Measurements from ENCODE around the gene XG.
"Not testable (repeated sequence)": the region's sequence is repeated elsewhere in the genome, so short reads cannot be mapped to it uniquely, and the experiment has no call there.

XG gene

GRCh38 chrX:2781698-2782097, 29.9 kb downstream of the XG start:
- no peak for DNase-seq

GRCh38 chrX:2782171-2782570, 30.3 kb downstream of the XG start:
- no peak for DNase-seq

GRCh38 chrX:2782778-2783177, 30.9 kb downstream of the XG start:
- no peak for DNase-seq

GRCh38 chrX:2784026-2784425, 32.2 kb downstream of the XG start:
- DNase-seq: no peak

- no peak for DNase-seq
Observed at GRCh38 chrX:2785538-2785937, 33.7 kb downstream of the XG start.

GRCh38 chrX:2788980-2789379, 37.1 kb downstream of the XG start:
- no peak for DNase-seq

GRCh38 chrX:2789569-2789968, 37.7 kb downstream of the XG start:
- DNase-seq: no peak

GRCh38 chrX:2793752-2794151, 41.9 kb downstream of the XG start:
- DNase-seq: no peak

GRCh38 chrX:2794336-2794735, 42.5 kb downstream of the XG start:
- DNase-seq: no peak

GRCh38 chrX:2796808-2797207, 45.0 kb downstream of the XG start:
- not testable (repeated sequence) for DNase-seq

- no peak for DNase-seq
Observed at GRCh38 chrX:2799369-2799768, 47.5 kb downstream of the XG start.

GRCh38 chrX:2799980-2800379, 48.1 kb downstream of the XG start:
- not testable (repeated sequence) for DNase-seq

GRCh38 chrX:2801223-2801622, 49.4 kb downstream of the XG start:
- no peak for DNase-seq

GRCh38 chrX:2802376-2803090, 50.7 kb downstream of the XG start:
- not testable (repeated sequence) for DNase-seq

GRCh38 chrX:2803486-2803885, 51.6 kb downstream of the XG start:
- not testable (repeated sequence) for DNase-seq

GRCh38 chrX:2804106-2804843, 52.4 kb downstream of the XG start:
- not testable (repeated sequence) for DNase-seq

- not testable (repeated sequence) for DNase-seq
Observed at GRCh38 chrX:2804858-2805257, 53.0 kb downstream of the XG start.

- DNase-seq: no peak
Observed at GRCh38 chrX:2811271-2811670, 59.4 kb downstream of the XG start.

GRCh38 chrX:2812161-2812907, 60.5 kb downstream of the XG start:
- DNase-seq: not testable (repeated sequence)

- DNase-seq: no peak
Observed at GRCh38 chrX:2817036-2817435, 65.2 kb downstream of the XG start.

GRCh38 chrX:2819345-2820135, 67.7 kb downstream of the XG start:
- no peak for DNase-seq

GRCh38 chrX:2820136-2820771, 68.4 kb downstream of the XG start:
- no peak for DNase-seq
